ENCODE results near the gene BCKDK.
A peak's percentile ranks its signal among the peaks of the same experiment; 100 is the strongest.

The BCKDK gene

DNA sequence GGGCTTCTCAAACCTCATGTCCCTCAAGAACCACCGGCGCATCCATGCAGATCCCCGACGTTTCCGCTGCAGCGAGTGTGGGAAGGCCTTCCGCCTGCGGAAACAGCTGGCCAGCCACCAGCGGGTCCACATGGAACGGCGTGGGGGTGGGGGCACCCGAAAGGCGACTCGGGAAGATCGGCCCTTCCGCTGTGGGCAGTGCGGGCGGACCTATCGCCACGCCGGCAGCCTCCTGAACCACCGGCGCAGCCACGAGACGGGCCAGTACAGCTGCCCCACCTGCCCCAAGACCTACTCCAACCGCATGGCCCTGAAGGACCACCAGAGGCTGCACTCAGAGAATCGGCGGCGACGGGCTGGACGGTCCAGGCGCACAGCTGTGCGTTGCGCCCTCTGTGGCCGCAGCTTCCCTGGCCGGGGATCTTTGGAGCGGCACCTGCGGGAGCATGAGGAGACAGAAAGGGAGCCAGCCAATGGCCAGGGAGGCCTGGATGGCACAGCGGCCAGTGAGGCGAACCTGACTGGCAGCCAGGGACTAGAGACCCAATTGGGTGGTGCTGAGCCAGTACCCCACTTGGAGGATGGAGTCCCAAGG is 28.1 kb upstream of the BCKDK start:
- DNase-seq, result no peak

DNA sequence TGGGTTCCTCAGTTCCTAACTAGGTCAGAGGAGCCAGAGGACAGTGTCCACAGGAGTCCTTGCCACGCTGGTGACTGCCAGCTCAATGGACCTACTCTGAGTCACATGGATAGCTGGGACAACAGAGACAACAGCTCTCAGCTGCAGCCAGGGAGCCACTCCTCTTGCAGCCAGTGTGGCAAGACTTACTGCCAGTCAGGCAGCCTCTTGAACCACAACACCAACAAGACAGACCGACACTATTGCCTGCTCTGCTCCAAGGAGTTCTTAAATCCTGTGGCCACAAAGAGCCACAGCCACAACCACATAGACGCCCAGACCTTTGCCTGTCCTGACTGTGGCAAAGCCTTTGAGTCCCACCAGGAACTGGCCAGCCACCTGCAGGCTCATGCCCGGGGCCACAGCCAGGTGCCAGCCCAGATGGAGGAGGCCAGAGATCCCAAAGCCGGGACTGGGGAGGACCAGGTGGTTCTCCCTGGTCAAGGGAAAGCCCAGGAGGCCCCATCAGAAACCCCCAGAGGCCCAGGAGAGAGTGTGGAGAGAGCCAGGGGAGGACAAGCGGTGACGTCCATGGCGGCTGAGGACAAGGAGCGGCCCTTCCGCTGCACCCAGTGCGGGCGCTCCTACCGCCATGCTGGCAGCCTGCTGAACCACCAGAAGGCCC is 27.3 kb upstream of the BCKDK start:
- no peak for DNase-seq

DNA sequence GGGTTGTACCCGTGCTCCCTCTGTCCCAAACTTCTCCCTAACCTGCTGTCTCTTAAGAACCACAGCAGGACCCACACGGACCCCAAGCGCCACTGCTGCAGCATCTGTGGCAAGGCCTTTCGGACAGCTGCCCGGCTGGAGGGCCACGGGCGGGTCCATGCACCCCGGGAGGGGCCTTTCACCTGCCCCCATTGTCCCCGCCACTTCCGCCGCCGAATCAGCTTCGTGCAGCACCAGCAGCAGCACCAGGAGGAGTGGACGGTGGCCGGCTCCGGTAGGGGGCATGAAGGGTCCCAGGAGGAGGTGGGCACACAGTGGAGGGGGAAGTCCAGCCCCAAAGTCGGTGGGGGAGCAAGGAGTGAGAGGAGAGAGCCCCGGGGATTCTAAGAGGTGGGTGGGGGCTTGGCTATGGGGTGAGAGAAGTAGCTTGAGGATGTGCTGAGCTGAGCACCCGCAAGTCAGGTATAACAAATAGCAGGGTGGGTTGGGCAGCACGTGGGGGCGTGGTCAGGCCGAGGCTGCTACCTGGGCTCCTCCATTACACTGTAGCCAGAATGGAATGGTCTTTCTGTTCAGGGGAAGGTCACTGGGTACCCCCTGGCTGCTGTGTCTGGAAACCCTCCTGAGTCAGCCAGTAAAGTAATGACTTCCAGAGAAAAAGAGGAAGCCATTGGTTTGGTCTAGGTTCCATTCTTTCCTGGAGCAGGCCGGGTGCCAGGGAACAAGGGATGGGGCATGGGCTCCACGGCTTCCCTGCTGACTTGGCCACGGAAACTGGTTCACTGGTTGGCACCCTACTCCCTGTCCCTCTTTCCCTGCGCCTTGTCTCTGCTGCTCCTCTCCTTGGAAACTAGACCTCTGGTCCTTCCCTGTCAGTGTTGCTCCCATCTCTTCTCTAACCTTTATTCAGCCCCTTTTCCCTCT is 26.5 kb upstream of the BCKDK start:
- peak in 18 of 56 donors; percentile 0 to 61 (median 23) for DNase-seq

DNA sequence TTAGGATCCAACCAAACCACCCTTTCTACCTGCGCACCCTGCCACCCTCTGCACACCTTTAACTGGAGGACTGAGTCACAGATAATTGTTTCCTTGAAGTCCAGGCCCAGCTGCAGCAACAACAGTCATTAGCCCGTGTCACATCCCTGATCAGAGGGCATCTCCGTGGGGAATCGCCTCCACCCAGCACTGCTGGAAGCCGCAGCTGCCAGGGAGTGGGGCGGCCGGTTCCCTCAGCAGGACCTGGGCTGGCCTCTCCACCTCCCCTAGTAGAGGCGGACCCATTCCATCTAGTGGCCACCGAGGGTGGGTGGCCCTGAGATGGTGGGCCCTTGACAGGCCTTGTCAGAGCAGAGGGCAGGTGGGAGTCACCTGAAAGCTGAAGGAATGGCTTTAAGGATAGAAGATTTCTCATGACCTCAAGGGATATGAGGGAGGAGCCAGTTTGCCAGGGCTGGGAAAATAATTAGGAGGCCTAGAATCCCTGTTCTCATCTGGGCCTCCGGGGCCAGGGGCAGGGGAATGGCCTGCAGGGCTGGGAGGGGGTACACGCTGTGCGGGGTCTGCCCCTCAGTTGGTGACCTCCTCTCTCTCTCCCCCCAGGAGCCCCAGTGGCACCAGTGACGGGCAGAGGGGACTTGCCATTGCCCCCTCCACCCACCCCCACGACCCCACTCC is 25.7 kb upstream of the BCKDK start:
- no peak for DNase-seq

DNA sequence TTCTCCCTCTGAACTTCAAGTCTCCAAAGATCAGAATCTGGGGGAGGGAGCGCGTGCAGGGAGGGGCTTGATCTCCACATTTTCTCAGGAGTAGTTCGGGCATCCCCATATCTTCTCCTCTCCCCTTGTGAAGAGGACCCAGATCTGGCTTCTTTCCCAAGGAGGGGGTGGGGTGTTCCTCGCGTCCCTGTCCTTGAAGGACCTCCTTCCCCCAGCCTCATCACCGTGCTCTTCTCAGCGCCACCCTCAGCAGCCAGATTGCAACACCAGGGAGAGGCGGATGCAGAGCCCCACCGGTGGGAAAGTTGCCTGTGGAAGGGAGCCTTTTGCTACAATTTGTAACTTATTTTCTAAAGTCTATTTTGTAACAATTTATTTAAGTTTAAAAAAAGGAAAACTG is 25.1 kb upstream of the BCKDK start:
- no peak for DNase-seq

DNA sequence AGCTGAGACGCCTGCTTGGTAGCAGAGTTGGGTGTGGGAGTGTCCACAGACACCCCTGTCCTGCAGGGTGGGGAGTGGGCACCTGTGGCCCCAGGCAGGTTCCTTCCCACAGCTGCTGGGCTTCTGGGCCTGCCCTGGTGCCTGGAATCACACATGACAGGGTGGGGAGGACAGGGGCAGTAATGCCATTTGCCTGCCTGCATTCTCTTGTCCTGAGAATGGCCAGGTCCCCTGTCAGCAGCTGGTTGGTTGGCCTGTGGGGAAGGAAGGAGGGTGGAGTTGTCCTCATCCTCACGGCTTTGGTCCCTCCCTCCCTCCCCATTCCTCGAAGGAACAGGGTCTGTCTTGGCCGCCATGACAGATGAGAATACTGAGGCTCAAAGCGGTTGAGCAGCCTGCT is 24.6 kb upstream of the BCKDK start:
- DNase-seq, result no peak

DNA sequence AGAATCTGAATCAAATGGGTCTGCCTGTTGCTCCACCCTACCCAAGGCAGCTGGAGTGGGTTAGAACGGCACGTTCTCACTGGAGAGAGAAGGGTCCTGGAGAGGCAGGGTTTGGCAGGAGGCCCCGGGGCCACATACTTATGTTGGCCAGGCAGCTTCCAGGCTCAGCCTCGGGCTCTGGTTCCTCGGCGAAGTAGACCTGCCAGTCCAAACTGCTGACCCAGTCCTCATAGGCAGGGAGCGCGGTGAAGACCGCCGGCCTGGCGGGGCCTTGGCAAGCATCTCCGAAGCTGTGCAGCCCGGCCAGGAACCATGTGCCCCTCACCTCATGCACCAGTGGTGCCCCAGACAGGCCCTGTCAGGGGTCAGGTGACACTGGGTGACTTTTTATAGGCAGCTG is 24.2 kb upstream of the BCKDK start:
- no peak for DNase-seq

DNA sequence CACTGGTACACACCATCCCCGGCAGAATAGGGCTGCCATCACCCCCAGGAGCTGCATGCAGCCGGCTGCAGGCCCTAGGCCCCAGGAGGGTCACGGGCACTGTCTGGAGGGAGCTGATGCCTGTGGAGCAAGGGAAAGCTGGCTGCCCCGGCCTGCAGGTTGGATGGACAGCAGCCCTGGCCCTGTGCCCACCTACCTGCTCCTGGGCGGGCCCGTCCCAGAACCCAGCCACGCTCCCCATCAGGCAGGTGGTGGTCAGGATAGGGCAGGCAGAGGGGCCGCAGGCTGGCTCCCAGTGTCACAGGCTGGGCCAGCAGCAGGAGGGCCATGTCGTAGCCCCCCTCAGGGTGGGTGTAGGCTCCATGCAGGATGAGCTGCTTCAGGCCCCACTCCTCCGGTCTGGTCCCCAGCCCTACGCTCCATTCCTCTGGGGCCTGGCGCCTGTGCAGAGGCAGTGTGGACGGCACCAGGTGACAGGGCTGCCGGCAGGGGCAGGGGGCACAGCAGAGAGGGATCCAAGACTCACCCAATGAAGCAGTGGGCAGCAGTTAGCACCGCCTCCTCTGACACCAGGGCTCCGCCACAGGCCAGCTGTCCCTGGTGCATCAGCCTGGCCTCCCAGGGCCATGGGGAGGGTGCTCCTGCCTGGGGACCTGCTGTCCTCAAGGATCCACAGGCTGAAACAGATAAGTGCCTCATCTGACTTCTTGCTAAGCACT is 23.4 kb upstream of the BCKDK start:
- no peak for DNase-seq

DNA sequence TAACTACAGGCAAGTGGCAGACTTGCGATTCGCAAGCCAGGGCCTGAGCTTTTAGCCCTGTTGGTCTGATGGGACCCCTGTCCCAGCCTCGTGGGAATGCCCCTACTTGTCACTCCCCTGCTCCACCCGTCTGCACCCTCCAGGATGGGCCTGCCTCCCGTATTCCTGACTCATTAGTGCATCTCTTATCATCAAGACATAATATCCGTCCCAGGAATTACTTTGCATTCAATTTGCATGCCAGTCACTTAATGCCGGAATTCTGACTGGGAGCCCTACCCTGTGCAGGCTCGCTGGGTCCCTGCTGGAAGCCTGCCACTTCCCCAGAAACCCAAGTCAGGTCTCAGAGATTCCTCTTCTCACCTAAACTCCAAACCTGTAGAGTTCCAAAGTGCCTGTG is 22.8 kb upstream of the BCKDK start:
- DNase-seq, result no peak

DNA sequence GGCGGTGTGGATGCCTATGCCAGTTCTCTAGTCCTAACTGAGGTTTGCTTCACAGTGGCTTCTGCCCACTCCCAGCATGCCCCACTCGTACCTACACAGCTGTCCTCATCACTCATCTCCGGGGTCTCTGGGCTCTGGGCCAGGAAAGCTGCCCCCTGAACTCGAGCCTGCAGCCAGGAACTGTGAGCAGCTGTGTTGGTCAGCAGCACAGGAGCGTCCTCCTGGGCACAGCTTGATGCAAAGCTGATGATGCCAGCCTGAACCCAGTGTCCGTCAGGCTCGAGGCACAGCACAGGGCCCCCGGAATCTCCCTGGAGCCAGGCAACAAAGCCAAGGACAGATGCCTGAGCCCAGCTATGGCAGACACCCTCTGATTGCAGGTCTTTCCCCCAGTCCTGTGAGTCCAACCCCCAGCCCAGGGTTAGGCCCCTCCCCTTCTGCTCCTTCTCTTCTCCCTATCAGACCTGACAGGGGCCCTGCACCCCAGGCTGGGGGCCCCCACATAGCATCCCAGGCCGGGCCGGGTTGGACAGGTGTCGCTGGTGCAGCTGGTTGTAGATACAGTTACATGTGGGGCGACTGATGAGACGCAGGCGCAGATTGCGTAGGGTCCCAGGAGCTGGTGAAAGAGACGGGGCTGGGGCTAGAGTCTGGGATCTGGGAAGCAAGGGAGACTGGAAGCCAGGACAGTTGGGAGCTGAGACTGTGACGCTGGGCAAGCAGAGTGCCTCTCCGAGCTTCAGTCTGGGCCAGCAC is 22.1 kb upstream of the BCKDK start:
- no peak for DNase-seq

DNA sequence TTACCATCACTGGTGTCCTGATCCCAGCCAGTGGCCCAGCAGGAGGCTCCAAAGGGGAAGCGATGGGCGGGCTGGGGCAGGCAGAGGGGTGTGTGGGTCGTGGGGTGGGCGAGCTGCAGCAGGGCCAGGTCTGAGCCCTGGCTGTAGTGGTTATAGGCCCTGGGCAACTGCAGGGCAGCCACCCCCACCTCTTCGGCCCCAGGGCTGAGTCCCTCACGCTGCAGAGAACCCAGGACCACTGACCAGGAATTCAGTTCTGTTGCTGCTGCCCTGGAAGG is 21.6 kb upstream of the BCKDK start:
- no peak for DNase-seq

DNA sequence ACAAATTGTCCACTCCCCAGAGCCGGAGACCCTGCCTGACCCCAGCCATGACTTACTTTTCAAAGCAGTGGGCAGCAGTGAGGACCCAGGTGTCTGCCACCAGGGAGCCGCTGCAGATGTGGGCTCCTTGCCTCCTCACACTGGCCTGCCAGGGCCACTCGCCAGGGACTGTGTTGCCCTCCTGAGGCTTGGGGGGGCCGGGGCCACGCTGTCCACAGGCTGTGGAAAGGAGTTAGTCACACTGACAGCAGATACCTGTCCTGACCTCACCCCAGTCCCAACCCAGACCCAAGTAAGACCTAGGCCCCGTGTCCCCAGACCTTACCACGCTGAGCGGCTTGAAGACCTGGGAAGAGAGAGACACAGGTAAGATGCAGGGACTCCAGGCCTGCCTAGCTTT is 20.7 kb upstream of the BCKDK start:
- DNase-seq, result no peak

DNA sequence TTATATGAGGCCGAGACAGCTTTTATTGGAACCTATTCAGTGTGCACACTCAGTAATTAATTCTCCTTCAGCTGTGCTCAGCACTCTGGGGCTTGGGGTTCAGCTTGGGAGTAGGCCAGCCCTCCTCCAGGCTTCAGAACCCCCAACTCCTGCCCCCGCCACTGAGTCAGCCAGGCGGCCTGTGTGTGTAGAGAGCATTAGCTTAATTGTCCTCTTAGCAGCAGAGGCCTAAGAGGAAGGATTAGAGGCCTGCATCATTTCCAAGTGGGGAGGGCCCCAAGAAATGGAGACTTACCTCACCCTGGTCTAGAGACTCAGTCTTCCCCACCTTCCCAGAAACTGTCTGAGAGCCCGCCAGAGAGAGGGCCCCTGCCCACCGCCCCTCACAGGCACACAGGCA is 20.2 kb upstream of the BCKDK start:
- DNase-seq, result peak in 3 of 56 donors; percentile 4 to 66 (median 11)

DNA sequence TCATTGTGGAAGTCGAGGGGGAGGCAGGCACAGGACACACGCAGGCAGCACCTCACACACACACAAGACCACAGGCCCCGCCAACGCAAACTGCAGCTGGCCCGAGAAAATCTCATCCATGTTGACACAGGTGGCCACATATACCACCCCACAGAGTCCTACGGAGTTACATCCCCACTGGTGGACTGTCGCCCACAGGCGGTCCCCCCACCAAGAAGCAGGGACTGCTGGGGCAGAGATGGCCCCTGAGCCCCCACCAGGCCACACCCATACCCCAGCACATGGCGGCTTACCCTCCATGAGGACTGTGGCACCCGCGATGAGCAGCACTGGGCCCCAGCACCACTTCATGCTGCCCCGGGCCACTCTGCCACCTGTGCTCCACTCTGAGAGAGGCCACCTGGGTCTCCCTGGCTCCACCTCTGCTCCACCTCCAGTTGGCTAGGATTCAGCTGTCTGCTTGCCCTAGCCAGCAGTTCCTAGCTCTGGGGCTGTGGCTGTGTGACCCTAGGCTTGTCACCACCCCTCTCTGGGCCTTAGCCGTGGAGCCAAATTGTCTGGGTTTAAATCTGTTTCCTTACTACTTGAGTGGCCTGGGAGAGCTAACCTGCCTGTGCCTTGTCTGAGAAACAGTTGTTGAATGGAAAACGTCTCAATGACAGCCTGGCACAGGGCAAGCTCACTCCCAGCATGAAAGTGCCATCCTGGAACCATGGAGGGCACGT is 19.6 kb upstream of the BCKDK start, which contains the start of gene PRSS53:
Gene PRSS53, minus strand, starts transcription at position 485 of the 725 bp plus-strand sequence. Its CDS starts 134 bp downstream, at position 351.
- no peak for DNase-seq

DNA sequence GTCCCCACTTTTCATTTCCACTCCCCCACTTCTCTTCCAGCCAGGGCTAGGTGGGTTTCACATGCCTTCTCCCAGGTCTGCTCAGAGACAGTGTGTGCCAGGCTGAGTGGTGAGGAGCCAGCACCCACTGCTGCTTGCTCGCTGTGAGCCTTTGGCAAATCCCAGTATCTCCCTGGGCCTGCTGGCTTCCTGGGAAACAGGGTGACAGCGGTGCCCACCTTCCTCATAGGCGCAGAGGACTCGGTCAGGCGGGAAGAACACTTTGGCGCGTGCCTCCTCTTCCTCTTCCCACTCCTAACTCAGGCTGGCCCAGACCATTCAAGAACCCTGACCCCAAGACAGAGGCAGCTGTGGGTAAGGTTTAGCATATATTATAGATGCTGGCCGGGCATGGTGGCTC is 19.0 kb upstream of the BCKDK start:
- DNase-seq, result no peak

DNA sequence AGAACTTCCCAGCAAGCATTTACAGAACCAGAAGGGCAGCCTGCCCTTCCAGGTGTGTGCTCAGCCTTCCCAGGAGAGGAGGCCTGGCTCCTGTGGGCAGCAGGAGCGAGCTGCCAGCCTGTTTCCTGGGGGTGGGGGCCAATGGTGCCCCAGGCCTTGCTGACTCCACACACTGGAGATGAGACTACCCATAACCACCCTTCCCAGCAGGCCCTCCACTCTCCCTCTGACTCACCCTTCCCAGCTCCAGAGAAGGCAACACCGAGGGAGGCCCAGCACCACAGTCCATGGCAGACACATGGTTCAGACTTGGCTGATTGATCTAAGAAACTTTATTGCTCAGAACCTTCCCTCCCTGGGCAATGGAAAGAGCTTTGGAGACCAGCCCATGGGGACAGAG is 17.6 kb upstream of the BCKDK start:
- DNase-seq, result no peak

DNA sequence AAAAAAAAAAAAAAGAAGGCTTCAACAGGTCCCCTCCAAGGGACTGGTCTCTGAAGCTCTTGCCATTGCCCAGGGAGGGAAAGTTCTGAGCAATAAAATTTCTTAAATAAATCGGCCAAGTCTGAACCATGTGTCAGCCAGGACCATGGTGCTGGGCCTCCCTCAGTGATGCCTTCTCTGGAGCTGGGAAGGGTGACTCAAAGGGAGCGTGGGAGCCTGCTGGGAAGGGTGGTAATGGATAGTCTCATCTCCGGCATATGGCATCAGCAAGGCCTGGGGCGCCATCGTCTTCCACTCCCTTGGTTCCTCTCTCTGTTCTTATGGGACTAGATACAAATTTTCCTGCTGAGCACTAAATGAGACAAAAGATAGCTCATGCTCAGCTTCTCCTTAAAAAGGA is 15.9 kb upstream of the BCKDK start:
- DNase-seq, result no peak

DNA sequence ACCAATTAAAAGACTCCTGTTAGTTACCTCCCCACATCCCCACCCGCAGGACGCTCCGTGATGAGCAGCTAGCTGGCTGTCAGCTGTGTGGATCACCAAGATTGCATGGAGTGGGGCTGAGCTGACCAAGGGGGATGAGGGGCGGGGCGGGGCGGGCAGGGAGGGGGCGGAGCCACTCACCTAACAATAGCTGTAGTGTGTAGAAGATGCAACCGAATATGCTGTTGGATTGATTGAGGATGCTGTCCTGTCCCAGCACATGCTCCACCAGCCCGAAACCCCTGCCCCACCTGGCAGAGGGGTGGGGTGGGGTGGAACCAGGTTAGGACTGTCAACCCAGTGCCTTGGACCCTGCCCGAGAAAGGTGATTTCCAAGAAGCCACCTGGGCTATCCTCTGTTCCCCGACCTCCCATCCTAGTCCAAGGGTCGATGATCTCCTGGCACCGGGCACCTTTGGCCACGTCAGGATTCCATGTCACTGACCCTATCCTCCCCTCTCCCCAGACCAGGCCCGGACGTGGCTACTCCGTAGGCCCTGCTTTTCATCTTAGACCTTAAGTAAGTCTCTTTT is 15.0 kb upstream of the BCKDK start:
- DNase-seq, result peak in 47 of 56 donors; percentile 17 to 75 (median 52)

DNA sequence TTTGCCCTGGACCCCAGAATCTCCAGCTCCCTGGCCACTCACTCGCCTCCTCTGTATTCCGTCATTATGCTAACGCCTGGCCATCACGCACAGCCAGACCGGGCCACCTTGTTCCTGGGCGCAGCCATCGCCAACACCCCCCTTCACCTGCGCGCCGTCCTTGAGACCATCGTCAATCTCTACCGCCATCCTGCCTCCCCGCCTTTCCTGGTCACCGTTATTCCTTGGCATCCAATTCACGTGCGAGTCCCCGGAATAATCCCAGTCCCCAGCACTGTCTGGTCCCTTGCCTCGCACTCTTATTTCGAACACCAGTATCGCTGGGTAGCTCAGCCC is 14.1 kb upstream of the BCKDK start:
- DNase-seq, result peak in 6 of 56 donors; percentile 13 to 57 (median 52)

Measured in nucleus accumbens (tissue), 56 donors.